Astrocyte (in vitro differentiated cells and primary cell): ENCODE data around the gene ICAM5.

Experiments
- EZH2 ChIP-seq: IDR thresholded peaks from 2 replicates; pipeline ENCODE4 v1.6.1; 2012; ENCODE audit warnings: mild to moderate bottlenecking, low read length, inconsistent platforms; ENCODE audit not compliant: insufficient read depth
- TF ChIP-seq, protein P1 (sequence below): IDR thresholded peaks from 2 replicates; pipeline ENCODE4 v1.5.1; 2011; ENCODE audit warnings: low read depth, mild to moderate bottlenecking, inconsistent platforms, low read length, moderate library complexity; ENCODE audit not compliant: insufficient read depth

DNA sequence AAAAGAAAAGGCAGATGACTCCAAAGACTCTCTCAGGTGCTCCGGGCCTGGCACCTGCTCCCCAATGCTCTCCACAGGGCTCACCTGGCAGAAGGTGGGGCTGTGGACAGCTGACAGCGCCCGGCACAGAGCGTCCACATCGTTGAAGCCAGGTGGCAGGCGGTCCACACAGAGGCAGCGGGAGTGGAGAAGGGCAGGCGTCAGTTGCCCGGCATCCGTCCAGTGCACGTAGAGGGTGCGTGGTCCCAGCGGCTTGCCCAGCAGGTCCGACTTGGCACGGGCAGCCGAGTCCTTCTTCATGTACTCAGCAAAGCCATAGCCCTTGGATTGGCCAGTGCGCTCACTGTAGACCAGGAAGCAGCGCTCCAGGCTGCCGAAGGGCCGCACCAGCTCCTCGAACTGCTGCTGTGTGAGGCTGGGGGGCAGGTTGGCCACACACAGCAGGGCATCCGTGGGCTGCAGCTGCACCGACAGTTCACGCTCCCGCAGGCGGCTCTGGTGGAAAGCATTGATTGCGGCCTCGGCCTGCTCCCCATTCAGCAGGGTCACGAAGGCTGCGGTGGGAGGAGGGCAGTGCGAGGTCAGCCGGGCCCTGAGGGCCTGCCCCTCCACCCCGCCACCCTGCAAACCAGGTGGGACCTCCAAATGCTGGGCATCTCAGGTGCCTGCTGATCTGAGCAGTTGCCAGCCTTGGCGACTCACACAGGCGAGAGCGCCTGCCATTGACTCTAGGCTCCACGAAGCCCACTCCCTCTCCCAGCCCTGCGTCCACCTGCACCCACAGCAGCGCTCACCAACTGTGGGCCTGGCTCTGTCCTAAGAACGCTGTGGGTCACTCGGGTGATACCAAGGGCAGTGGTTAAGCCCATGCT lies 39.0 kb downstream of the ICAM5 start:
- TF ChIP-seq, protein P1, sequence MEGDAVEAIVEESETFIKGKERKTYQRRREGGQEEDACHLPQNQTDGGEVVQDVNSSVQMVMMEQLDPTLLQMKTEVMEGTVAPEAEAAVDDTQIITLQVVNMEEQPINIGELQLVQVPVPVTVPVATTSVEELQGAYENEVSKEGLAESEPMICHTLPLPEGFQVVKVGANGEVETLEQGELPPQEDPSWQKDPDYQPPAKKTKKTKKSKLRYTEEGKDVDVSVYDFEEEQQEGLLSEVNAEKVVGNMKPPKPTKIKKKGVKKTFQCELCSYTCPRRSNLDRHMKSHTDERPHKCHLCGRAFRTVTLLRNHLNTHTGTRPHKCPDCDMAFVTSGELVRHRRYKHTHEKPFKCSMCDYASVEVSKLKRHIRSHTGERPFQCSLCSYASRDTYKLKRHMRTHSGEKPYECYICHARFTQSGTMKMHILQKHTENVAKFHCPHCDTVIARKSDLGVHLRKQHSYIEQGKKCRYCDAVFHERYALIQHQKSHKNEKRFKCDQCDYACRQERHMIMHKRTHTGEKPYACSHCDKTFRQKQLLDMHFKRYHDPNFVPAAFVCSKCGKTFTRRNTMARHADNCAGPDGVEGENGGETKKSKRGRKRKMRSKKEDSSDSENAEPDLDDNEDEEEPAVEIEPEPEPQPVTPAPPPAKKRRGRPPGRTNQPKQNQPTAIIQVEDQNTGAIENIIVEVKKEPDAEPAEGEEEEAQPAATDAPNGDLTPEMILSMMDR, result no peak
- no peak for TF ChIP-seq EZH2
